CD4-positive, alpha-beta T cell treated with Interleukin-21 for 1 hour (primary cell): ENCODE measurements around the gene AP2B1.
"Not testable (repeated sequence)": the region's sequence is repeated elsewhere in the genome, so short reads cannot be mapped to it uniquely, and the experiment has no call there.

Source experiments
- DNase-seq: peaks from one replicate; pipeline ENCODE4 v3.0.0-alpha.2; 2020

Gene AP2B1

DNA sequence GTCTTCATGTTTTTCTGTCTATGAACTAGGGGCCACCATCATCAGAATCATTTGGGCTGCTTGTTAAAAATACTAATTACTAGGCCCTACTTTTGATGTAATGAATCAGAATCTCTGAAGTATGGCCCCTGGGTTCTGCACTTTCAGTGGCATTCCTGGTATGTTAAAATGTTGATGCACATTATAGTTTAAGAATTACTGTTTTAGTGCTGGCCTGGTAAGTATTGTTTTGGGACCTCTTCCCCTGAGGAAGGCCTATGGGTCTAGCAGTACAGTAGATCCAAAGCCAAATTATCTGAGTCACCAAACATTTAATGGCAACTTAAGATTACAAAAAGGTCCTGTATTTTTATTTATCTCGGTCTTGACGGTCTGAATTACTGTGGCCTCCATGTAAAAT is 58.8 kb downstream of the AP2B1 start:
- no peak for DNase-seq

DNA sequence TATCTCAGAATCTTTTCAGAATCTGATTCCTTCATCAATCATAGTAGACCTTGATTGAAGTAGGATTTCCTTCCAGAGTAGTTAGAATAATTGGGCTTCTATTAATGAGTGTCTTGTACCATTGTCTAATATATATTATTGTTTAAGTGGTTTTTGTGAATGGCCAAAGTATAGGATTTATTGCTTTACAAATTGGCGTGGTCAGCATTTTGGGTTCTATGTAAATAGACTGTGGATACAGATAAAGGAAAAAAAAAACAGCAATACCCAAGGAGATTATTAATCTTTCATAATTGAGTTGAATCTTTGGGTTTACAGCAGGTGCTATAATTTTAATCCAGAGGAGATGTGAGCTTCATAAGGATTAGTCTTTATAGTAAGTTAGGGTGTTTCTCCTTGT is 64.3 kb downstream of the AP2B1 start:
- DNase-seq, result no peak

DNA sequence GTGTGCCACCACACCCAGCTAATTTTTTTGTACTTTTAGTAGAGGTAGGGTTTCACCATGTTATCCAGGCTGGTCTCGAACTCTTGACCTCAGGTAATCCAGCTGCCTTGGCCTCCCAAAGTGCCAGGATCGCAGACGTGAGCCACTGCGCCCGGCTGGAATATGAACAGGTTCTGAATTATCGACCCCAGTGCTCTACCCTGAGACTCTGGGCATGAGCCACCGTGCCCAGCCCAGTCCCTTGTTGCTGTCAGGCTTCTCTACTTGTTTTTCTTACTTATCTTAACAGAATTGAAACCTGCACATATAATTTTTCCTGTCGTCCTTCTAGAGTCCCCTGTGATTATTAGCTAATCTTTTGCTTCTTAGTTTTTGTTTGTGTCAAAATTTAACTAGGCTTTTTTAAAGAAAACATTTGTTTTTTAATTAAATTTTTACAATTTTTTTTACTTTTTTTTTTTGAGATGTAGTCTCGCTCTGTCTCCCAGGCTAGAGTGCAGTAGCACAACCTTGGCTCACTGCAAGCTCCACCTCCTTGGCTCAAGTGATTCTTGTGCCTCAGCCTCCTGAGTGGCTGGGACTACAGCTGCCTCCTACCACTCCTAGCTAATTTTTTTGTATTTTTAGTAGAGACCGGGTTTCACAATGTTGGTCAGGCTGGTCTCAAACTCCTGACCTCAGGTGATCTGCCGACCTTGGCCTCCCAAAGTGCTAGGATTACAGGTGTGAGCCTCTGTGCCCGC is 66.7 kb downstream of the AP2B1 start:
- no peak for DNase-seq

GRCh38 chr17:35655303-35655702 is 68.2 kb downstream of the AP2B1 start:
- no peak for DNase-seq

GRCh38 chr17:35660902-35661301 is 73.8 kb downstream of the AP2B1 start:
- DNase-seq, result no peak

DNA sequence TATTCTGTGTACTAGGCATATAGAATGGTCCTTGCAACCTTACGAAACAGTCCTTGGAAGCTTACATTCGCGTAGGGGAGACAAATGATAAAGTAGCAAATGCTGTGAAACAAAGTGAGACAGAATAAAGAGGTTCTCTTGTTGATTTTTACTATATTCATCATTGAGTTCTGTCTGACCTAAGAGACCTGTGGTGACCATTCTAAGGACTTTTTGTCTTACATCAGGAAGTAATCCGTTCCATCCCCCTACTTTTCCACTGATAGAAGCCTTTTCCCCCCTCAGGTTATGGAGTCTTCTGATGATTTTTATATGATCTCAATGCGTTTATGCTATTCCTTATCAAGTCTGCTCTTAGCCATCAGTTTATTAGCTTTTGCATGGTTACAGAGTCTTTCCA is 77.6 kb downstream of the AP2B1 start:
- no peak for DNase-seq

GRCh38 chr17:35665662-35666061 is 78.5 kb downstream of the AP2B1 start:
- no peak for DNase-seq

- no peak for DNase-seq
Observed at GRCh38 chr17:35666070-35666469, 78.9 kb downstream of the AP2B1 start.

DNA sequence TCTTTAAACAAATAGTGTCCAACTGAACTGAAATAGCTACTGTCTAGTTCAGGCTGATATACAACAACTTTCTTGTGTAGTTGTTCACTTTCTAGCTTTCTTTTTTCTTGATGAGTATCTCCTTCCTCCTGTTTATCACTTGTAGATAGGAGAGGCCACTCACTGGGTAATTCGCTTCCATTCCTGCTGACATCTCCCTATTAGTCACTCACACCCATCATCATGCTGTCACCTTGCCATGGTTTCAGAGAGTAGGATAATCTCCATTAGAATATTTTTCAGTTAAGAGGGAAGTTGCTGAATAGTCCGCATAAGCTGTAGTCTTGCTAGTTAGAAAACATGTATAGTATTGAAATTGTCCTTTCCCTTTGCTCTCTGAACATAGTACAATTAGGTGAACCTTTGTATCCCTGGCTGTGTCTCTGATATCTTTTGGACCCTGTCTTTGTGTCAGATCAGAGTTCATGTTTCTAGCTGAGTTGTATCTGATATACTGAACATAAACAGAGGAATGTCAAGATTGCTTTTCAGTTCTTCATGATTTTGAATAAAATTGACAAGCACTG is 79.9 kb downstream of the AP2B1 start:
- no peak for DNase-seq

DNA sequence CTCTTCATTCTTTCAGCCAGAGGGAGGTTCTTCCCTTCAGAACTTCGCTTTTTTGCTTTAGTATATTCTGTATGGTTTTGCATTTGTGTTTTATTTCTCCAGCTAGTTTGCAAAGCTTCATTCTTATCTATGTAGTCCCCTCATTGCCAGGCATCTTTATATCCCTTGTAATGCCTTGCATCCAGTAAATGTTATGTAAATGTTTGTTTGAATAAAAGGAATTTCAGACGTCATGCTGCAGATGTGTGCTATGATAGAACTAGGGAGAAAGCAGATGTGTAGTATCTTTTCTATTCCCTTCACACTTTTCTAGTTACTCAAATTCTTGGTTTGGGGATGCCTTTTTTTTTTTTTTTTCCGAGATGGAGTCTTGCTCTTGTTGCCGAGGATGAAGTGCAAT is 81.7 kb downstream of the AP2B1 start:
- no peak for DNase-seq

- DNase-seq, result no peak
Observed at GRCh38 chr17:35674552-35674951, 87.4 kb downstream of the AP2B1 start.

GRCh38 chr17:35676441-35676840 is 89.3 kb downstream of the AP2B1 start:
- DNase-seq, result no peak

DNA sequence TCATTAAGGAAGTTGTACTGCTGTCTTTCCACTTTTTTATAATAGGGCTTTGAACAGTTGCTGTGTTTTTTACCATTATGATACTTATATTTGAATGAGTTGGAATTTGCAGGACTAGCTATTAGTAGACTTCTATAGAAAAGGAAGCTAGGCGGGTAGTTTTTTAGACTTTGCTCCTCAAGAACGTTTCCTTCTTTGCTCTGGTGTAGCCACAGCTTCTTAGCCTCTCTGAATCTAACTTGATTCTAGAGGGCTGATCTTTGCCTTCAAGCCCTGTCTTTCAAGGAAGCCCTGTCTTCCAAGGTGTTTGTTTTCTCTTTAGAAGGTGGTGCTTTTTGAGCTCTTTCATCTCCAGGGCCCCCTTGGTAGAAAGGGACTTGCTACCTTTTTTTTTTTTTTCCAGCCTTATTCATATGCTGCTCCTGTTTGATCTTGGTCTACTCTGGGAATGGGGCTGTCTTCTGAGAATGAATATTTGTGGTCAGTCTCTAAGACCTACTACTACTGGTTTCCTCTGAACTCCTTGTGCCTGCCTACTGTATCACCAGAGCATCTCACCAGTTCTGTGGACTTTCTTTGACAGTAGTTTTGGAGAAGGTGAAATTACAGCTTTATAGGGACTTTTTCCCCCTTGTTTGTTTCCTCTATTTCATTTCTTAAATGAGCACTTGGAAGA is 92.0 kb downstream of the AP2B1 start:
- no peak for DNase-seq

GRCh38 chr17:35683591-35683990 is 96.5 kb downstream of the AP2B1 start:
- DNase-seq, result no peak

DNA sequence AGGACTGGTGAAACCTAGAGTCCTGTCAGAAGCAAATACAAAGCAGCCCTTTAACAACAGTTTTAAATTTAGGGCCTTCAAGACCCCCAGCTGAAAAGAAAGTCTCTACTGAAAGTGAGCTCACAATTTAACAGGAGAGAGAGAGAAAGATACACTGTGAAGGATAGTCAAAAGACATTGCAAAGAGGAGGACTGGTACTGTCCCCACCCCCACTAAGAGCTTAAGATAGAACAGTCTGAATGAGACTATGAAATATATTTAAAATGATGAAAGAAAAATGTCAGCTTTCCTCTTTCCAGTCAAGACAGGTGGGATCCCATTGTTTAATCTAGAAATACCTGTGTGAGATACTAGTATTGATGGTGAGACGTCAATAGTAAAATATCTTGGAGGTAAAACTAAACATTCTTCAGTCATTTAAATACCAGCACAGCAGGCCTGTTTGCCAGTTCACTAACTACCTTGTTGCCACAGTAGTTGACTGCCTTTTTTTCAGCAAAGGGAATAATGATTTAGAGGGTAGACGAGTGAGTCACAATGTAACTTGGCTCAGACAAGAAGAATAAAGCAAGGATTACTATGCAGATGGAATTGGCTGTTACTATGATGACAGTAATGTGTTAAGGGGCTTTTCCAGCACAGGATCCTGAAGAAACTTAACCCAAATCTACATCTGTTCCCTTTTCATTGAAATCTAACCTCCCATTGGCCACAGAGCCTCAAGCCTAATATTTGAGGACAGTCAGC is 97.1 kb downstream of the AP2B1 start:
- DNase-seq, result no peak

DNA sequence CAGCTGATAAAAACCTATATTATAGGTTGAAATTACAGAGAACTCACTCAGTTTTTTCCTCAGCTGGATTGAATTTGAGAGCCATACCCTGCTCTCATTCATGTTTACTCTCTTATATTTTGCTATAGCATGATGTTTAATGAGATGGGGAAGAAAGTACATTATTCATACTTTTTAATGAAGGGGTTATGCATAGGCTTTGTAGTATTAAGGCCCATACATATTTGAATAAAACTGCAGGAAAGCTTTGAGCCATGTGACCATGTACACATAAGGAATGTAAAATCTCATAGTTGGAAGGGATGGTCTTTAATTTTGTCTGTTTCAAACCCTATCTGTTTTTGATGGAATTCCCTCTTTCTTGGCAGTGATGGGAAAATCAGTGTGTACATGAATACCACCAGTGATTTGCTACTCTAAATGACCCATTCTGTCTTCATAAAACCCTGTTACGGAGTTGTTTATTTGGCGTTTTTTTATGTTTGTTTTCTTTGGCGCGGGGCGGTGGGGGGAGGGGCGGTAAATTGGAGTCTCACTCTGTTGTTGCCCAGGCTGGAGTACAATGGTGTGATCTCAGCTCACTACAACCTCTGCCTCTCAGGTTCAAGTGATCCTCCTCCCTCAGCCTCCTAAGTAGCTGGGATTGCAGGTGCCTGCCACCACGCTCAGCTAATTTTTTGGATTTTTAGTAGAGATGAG is 105.5 kb downstream of the AP2B1 start:
- DNase-seq, result no peak

DNA sequence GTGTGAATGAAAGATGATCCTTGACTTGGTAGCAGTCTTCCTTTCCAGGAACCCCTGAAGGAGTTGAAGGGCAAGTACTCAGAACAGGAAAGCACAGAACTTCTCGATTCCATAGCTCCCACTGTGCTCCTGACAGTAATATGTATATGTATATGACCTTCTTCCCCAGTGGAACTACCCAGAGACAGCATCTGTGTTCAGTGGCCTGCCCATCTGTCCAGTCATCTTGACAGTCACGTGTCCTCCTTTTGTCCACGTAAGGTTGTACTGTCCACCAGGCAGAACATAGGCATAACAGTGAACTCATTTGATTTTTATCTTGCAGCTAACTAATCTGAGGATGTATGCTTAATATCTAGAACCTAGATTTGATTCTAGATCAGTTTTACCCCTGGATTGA is 106.5 kb downstream of the AP2B1 start:
- DNase-seq, result no peak

GRCh38 chr17:35694906-35695305 is 107.8 kb downstream of the AP2B1 start:
- no peak for DNase-seq

DNA sequence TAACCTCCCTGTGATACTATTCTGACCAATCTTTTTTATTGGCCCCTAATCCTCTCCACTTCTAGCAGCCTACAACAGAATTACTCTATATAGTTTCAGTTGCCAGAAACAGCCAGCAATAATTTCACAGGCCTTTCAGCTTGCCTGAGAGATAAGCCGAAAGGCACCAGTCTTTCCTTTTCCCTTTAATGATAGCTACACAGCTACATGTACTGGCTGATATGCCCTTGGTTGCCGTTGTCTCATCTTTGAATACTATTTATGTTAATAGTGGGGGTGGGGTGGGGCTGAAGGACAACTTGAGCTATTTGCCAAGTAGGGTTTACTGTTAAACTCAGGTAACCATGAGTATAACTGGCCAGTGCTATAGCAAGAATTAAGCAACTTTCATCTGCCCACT is 108.5 kb downstream of the AP2B1 start:
- DNase-seq, result no peak

GRCh38 chr17:35698800-35699199 is 111.7 kb downstream of the AP2B1 start:
- DNase-seq, result no peak

- DNase-seq, result no peak
Observed at GRCh38 chr17:35700150-35700549, 113.0 kb downstream of the AP2B1 start.

DNA sequence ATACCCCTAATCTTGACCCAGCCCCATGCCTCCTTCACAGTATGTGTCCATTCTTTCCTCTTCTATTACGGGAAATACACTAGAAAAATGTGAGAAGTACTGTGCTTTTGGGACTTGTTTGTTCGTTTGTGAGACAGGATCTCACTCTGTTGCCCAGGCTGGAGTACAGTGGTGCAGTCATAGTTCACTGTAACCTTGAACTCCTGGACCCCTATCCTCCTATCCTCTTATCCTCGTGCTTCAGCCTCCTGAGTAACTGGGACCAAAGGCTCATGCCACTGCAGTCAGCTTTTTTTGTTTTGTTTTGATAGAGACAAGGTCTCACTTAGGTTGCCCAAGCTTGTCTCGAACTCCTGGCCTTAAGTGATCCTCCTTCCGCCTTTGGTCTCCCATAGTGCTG is 114.4 kb downstream of the AP2B1 start:
- no peak for DNase-seq

DNA sequence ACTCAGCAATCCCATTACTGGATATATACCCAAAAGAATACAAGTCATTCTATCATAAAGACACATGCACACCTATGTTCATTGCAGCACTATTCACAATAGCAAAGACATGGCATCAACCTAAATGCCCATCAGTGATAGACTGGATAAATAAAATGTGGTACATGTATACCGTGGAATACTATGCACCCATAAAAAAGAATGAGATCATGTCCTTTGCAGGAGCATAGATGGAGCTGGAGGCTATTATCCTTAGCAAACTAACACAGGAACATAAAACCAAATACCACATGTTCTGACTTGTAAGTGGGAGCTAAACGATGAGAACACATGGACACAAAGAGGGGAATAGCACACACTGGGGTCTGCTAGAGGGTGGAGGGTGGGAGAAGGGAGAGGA is 116.2 kb downstream of the AP2B1 start:
- DNase-seq, result not testable (repeated sequence)
